CD4-positive, alpha-beta T cell treated with Interleukin-15 for 1 hour (primary cell): ENCODE results near the gene FGG.

Experiments used
- DNase-seq: peaks from one replicate; pipeline ENCODE4 v3.0.0-alpha.2; 2020

The FGG gene

GRCh38 chr4:154585369-154586018 lies 27.0 kb downstream of the FGG start:
- DNase-seq, result no peak

GRCh38 chr4:154584259-154584658 lies 28.2 kb downstream of the FGG start:
- DNase-seq, result no peak

- no peak for DNase-seq
Observed at GRCh38 chr4:154583677-154584076, 28.8 kb downstream of the FGG start.

GRCh38 chr4:154583230-154583629 lies 29.2 kb downstream of the FGG start:
- DNase-seq, result no peak

GRCh38 chr4:154582723-154583122 lies 29.7 kb downstream of the FGG start:
- DNase-seq, result no peak

- no peak for DNase-seq
Observed at GRCh38 chr4:154579927-154580326, 32.5 kb downstream of the FGG start.

- DNase-seq, result no peak
Observed at GRCh38 chr4:154578919-154579318, 33.5 kb downstream of the FGG start.

GRCh38 chr4:154577324-154577723 lies 35.1 kb downstream of the FGG start:
- DNase-seq, result no peak

GRCh38 chr4:154574311-154574710 lies 38.1 kb downstream of the FGG start:
- DNase-seq, result no peak

- no peak for DNase-seq
Observed at GRCh38 chr4:154573190-154573870, 39.1 kb downstream of the FGG start.

GRCh38 chr4:154569584-154569983 lies 42.9 kb downstream of the FGG start:
- DNase-seq, result no peak

GRCh38 chr4:154569028-154569427 lies 43.4 kb downstream of the FGG start:
- DNase-seq, result no peak

GRCh38 chr4:154566639-154567204 lies 45.7 kb downstream of the FGG start:
- DNase-seq, result no peak

GRCh38 chr4:154565704-154566103 lies 46.8 kb downstream of the FGG start:
- no peak for DNase-seq

- no peak for DNase-seq
Observed at GRCh38 chr4:154564311-154564710, 48.1 kb downstream of the FGG start.

- no peak for DNase-seq
Observed at GRCh38 chr4:154562697-154563254, 49.7 kb downstream of the FGG start, which contains the start of gene FGB. Gene FGB, plus strand, starts transcription at chr4:154563011. Its CDS starts 8 bp downstream, at chr4:154563019.

- no peak for DNase-seq
Observed at GRCh38 chr4:154560824-154561231, 51.6 kb downstream of the FGG start.

GRCh38 chr4:154560419-154560801 lies 52.0 kb downstream of the FGG start:
- DNase-seq, result no peak

- no peak for DNase-seq
Observed at GRCh38 chr4:154559494-154560418, 52.7 kb downstream of the FGG start.

GRCh38 chr4:154559141-154559493 lies 53.3 kb downstream of the FGG start:
- DNase-seq, result no peak
